ENCODE results near the gene MYL10.
"Not testable (repeated sequence)": the region's sequence is repeated elsewhere in the genome, so short reads cannot be mapped to it uniquely, and the experiment has no call there.

The MYL10 gene

DNA sequence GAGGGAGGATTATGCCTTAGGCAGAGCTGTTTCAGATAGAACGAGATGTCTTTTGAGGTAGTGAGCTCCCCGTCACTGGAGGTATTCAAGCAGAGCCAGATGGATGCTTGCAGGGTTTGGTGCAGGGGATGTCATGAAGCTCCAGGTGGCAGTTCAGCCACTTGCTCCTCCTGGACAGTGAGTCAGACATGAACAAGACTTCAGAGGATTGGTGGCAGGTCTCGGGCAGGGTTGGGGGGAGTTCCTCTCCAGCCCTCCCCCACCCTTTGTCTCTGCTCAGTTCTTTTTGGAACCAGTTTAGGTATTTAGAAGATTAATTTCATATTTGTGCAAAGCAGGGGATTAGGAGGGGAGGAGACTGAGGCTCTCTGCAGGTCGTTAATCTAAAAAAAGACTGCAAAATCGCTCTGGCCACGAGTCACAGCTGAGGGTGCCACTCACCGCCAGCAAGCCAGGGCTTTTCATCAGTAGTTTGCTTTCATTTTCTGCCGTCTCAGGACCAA is 21.5 kb upstream of the MYL10 start:
- DNase-seq, result no peak

DNA sequence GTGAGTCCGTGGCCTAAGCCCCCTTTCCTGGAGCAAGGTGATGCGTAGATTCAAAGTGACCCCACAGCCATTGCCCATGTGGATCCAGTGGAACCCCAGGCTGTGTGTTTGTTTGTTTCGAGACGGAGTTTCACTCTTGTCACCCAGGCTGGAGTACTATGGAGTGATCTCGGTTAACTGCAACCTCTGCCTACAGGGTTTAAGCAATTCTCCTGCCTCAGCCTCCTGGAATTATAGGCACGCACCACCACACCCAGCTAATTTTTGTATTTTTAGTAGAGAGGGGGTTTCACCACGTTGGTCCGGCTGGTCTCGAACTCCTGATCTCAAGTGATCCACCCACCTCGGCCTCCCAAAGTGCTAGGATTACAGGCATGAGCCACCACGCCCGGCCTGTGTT is 18.8 kb upstream of the MYL10 start:
- not testable (repeated sequence) for DNase-seq

- no peak for DNase-seq
Measured at GRCh38 chr7:101645951-101646350, 16.9 kb upstream of the MYL10 start.

DNA sequence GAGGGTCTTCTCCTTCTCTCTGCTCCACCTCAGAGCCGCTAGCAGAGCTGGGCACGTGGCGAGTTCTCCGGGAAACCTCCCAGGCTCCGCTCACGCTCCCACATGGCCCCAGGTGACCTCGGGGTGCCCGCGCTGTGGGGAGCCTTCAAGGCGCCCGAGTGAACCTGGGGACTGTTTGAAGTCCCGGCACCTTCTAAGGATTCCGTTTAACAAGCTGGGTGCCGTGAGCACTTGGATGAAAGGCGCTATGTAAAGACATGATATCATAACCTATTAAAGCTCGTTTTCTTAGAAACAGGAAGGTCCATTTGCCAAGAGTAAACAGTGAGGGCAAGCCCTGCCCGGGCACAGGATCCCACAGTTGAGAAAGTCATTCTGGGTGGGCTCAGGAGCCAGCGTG is 15.8 kb upstream of the MYL10 start:
- DNase-seq, result no peak

- DNase-seq, result not testable (repeated sequence)
Measured at GRCh38 chr7:101639127-101639526, 10.0 kb upstream of the MYL10 start.

- no peak for DNase-seq
Measured at GRCh38 chr7:101636822-101637623, 7.9 kb upstream of the MYL10 start.

- no peak for DNase-seq
Measured at GRCh38 chr7:101635484-101635883, 6.4 kb upstream of the MYL10 start.

DNA sequence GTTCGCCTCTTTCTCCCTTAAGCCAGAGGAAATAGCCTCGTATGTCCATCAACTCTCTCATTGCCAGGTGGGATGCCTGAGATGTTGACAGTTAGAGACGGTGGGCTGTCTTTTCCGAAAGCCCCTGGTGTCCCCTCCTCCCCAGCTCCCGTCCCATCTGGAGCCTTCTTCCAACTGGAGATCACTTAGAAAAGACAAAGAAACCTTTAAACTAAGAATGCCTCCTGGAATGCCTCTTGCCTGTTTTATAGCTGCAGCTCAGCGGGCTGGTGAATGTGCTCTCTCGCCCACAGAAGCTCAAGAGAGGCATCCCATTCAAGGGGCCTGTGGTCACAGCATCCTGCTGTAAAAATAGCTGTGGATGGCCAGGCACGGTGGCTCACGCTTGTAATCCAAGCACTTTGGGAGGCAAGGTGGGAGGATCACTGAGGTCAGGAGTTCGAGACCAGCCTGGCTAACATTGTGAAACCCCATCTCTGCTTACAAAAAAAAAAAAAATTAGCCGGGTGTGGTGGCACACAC is 5.2 kb upstream of the MYL10 start:
- no peak for DNase-seq

DNA sequence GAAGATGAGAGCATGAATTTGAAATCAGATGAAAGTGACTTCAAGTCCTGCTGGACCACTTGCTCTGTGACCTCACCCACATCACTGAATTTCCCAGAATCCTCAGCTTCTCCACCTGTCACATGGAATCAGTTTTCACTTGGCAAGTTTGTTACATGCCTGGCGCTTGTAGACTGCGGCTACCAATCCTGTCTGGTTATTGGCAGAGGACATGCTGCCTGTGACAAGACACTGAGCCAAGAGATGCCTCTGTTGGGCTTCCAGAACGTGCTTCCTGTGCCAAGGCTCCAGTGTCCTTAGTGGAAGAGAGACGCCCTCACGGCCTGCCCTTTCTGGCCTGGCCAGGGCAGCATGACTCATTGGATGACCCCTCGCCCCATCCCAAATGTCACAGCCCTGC is 4.4 kb upstream of the MYL10 start:
- DNase-seq, result no peak

DNA sequence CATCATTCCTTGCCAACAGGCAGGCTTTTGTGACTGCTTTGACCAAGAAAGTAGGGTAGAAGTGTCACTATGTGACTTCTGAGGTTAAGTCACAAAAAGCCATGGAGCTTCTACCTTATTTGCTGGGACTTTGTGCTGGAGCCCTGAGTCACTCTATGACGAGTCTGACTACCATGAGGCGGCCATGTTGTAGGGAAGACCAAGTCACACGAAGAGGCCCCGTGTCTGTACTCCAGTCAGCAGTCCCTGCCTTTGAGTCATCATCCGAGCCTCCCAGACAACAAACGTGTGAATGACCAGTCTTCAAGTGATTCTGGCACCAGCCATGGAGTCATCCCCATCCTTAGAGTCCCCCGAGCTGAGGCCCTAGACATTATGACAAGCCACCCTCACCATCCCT is 3.5 kb upstream of the MYL10 start:
- DNase-seq, result no peak

DNA sequence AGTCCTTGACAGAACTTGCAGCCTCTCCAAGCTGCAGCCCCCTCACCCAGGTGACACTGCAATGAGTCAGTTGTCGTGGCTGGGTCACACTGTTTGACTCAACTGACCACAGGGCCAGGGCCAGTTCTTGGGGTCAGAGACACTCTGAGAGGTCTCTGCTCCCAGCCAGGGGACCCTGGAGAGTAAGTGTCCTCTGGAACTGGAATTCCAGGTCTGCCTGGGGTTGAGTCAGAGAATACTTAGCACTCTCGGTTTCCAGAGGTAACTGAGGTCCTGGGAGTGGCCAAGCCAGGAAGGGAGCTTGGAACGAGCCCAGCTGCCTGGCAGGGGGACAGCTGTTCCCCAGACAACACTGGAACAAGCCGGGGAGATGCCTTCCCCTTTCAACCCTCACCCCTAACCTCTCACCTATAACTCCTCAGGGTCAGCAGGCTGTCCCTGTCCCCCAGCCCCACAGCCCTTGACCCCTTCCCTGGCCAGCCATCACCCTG is 2.2 kb upstream of the MYL10 start:
- DNase-seq, result no peak

GRCh38 chr7:101630591-101630990 is 1.5 kb upstream of the MYL10 start:
- DNase-seq, result no peak

- no peak for DNase-seq
Measured at GRCh38 chr7:101628522-101628921, 574 bp downstream of the MYL10 start.

GRCh38 chr7:101626758-101627157 is 2.3 kb downstream of the MYL10 start:
- no peak for DNase-seq

GRCh38 chr7:101626069-101626671 is 2.9 kb downstream of the MYL10 start:
- DNase-seq, result no peak

DNA sequence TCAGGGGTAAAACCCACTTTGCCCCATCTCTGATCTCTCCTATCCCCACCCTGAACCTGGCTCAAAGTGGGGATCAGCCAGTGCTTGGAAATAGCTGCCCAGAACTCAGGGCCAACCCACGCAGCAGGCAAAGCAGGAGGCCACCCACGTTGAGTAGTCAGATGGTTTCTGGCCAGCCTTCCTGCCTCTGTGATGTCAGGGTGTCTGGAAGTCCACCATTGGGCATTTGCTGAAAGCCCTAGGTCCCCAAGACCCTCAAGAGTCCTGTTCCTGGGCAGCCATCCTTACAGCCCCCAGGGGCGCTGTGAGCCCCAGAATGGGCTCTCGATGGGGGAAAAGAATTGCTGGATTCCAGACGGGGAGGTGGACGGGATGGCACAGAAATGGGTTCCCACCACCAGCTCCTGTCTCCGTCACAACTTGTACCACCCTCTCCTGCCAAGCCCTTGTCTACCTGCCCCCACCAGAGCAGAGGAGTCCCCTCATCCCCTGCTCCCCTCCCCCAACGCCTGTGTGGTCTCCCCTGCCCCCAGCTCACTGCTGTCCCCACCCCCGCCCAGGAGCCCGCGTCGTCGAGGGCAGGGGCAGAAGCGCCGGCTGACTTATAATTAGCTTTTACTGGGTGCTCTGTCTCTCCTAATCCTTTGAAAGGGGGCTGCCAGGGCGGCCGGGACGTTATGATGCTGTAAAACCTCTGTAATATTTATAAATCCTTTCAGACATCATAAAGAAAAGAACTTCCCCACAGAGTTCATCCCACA is 3.9 kb downstream of the MYL10 start:
- no peak for DNase-seq

DNA sequence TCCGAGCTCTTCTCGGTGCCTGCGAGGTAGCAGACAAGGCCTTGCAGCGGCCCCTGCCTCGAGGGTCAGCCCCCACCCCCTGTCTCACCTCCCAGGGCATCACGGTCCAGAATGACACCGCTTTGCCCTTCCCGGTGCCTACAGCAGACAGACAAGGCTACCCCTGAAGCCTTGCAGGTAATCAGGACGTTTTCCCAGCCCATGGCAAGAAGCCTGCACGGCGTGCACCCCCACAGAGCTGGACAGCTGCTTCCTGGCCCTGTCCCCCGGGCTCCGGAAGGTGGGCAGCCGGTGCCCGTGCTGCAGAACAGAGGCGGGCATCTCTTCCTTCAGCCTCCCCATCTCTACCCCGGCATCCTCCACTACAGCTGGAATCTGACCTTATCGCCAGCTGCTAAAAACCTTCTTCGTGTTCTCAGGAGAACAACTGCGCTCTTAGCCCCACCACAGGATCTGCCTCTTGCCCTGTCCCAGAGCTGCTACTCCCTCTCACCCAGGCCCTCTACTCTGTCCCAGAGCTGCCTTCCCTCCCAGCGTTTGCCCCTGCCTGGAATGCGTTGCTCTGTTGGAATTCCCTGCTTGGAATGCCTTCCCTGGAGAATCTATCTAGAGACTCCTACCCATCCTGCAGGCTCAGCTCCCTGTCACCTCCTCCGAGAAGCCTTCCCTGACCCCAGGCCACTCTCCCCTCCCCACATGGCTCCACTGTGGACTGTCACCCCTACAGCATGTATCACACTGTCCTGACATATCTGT is 4.7 kb downstream of the MYL10 start:
- DNase-seq, result no peak

- no peak for DNase-seq
Measured at GRCh38 chr7:101622609-101623173, 6.4 kb downstream of the MYL10 start.

GRCh38 chr7:101620991-101621390 is 8.1 kb downstream of the MYL10 start:
- no peak for DNase-seq

- DNase-seq, result no peak
Measured at GRCh38 chr7:101620395-101620794, 8.7 kb downstream of the MYL10 start.

DNA sequence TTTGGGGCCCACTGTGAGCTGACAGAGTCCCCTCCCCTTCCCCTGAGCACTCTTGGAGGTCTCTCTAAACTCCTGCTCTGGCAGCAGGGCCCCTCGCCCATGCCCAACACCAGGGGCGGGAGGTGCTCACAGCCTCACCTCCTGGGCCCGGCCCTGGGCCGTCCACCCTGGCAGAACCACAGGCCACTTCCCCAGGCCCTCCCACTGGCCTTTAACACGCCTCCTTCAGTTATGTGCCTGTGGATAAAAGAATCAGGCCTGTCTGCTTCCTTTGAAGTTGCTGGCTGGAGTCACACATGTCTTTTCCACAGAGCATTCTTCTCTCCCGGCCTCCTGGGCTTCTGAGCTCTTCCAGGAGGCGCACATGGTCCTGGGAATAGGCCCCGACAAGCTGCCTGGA is 10.2 kb downstream of the MYL10 start:
- no peak for DNase-seq

- DNase-seq, result no peak
Measured at GRCh38 chr7:101618207-101618839, 10.8 kb downstream of the MYL10 start.

Data from stimulated activated CD4-positive, alpha-beta T cell treated with anti-CD3 and anti-CD28 coated beads, Interleukin-2, amount 100 ng/mL, for 24 hours (primary cell).